Measurements from ENCODE around the gene PDE5A. TPM values are rescaled to one million over a fixed set of nuclear protein-coding genes. Genes with fewer than 3 reads are reported as not detected.

Gene PDE5A
- total RNA-seq, 2 donors from 2014 or later = 6.7 to 43.2 TPM

- no peaks in the 10 kb centered on the region for H3K9me3 ChIP-seq (ENCODE audit: control insufficient read depth, low read length, poor library complexity, severe bottlenecking)
- H3K27ac Mint-ChIP-seq = no peak overlapping the region
- H3K27me3 Mint-ChIP-seq = no peaks in the 10 kb centered on the region
- ATAC-seq (no peak), DNase-seq (no peak)
- H3K4me1 Mint-ChIP-seq = no peaks in the 10 kb centered on the region
- H3K36me3 Mint-ChIP-seq (ENCODE audit: low read depth) = no peaks in the 10 kb centered on the region
- H3K4me3 Mint-ChIP-seq = no peak overlapping the region
These were observed 110.2 kb downstream of the PDE5A start for GRCh38 chr4:119518230-119518892.

- H3K4me1 Mint-ChIP-seq = no peaks in the 10 kb centered on the region
- ATAC-seq = no peak
- H3K4me3 Mint-ChIP-seq = no peak overlapping the region
- H3K27ac Mint-ChIP-seq = no peak overlapping the region
- H3K36me3 Mint-ChIP-seq (ENCODE audit: low read depth) = peaks cover 1% of the 10 kb centered on the region
- H3K9me3 ChIP-seq (ENCODE audit: control insufficient read depth, low read length, poor library complexity, severe bottlenecking) = no peaks in the 10 kb centered on the region
- no peaks in the 10 kb centered on the region for H3K27me3 Mint-ChIP-seq
- no peak for DNase-seq
These were observed 111.0 kb downstream of the PDE5A start for GRCh38 chr4:119517361-119518229.

- ATAC-seq (no peak), DNase-seq (no peak)
- no peak overlapping the region for H3K27ac Mint-ChIP-seq
- no peaks in the 10 kb centered on the region for H3K27me3 Mint-ChIP-seq
- peaks cover 2% of the 10 kb centered on the region for H3K4me1 Mint-ChIP-seq
- H3K36me3 Mint-ChIP-seq (ENCODE audit: low read depth) = peaks cover 6% of the 10 kb centered on the region
- H3K4me3 Mint-ChIP-seq = no peak overlapping the region
- H3K9me3 ChIP-seq (ENCODE audit: control insufficient read depth, low read length, poor library complexity, severe bottlenecking) = no peaks in the 10 kb centered on the region
These were observed 116.2 kb downstream of the PDE5A start for GRCh38 chr4:119512398-119512797.

GRCh38 chr4:119510395-119511149, 118.0 kb downstream of the PDE5A start:
- H3K9me3 ChIP-seq (ENCODE audit: control insufficient read depth, low read length, poor library complexity, severe bottlenecking) = no peaks in the 10 kb centered on the region
- ATAC-seq (no peak), DNase-seq (no peak)
- no peak overlapping the region for H3K27ac Mint-ChIP-seq
- no peak overlapping the region for H3K4me3 Mint-ChIP-seq
- no peaks in the 10 kb centered on the region for H3K27me3 Mint-ChIP-seq
- H3K4me1 Mint-ChIP-seq = peaks cover 2% of the 10 kb centered on the region
- H3K36me3 Mint-ChIP-seq (ENCODE audit: low read depth) = peaks cover 6% of the 10 kb centered on the region

GRCh38 chr4:119508281-119508680, 120.3 kb downstream of the PDE5A start:
- Mint-ChIP-seq H3K36me3 (ENCODE audit: low read depth) (peaks cover 8% of the 10 kb centered on the region), H3K27ac (no peak overlapping the region), H3K27me3 (no peaks in the 10 kb centered on the region), H3K4me3 (no peak overlapping the region), H3K4me1 (peaks cover 4% of the 10 kb centered on the region)
- no peak for DNase-seq
- no peak for ATAC-seq
- H3K9me3 ChIP-seq (ENCODE audit: control insufficient read depth, low read length, poor library complexity, severe bottlenecking) = no peaks in the 10 kb centered on the region

- H3K27ac Mint-ChIP-seq = peak overlapping the region; percentile 24
- peaks cover 5% of the 10 kb centered on the region for H3K4me1 Mint-ChIP-seq
- DNase-seq (no peak), ATAC-seq (no peak)
- H3K36me3 Mint-ChIP-seq (ENCODE audit: low read depth) = peaks cover 2% of the 10 kb centered on the region
- no peaks in the 10 kb centered on the region for H3K9me3 ChIP-seq (ENCODE audit: control insufficient read depth, low read length, poor library complexity, severe bottlenecking)
- H3K4me3 Mint-ChIP-seq = no peak overlapping the region
- no peaks in the 10 kb centered on the region for H3K27me3 Mint-ChIP-seq
These were observed 121.8 kb downstream of the PDE5A start for GRCh38 chr4:119506806-119507205.

- Mint-ChIP-seq H3K27me3 (no peaks in the 10 kb centered on the region), H3K27ac (no peak overlapping the region), H3K36me3 (ENCODE audit: low read depth) (peaks cover 2% of the 10 kb centered on the region), H3K4me1 (peaks cover 4% of the 10 kb centered on the region), H3K4me3 (no peak overlapping the region)
- DNase-seq = no peak
- H3K9me3 ChIP-seq (ENCODE audit: control insufficient read depth, low read length, poor library complexity, severe bottlenecking) = no peaks in the 10 kb centered on the region
- no peak for ATAC-seq
These were observed 124.0 kb downstream of the PDE5A start for GRCh38 chr4:119504616-119505015.

GRCh38 chr4:119501740-119502139, 126.9 kb downstream of the PDE5A start:
- Mint-ChIP-seq H3K36me3 (ENCODE audit: low read depth) (peaks cover 2% of the 10 kb centered on the region), H3K4me1 (peaks cover 4% of the 10 kb centered on the region), H3K27ac (no peak overlapping the region), H3K27me3 (no peaks in the 10 kb centered on the region), H3K4me3 (no peak overlapping the region)
- no peaks in the 10 kb centered on the region for H3K9me3 ChIP-seq (ENCODE audit: control insufficient read depth, low read length, poor library complexity, severe bottlenecking)
- no peak for DNase-seq
- no peak for ATAC-seq

- no peaks in the 10 kb centered on the region for H3K36me3 Mint-ChIP-seq (ENCODE audit: low read depth)
- H3K4me1 Mint-ChIP-seq = peaks cover 2% of the 10 kb centered on the region
- no peak for ATAC-seq
- no peak overlapping the region for H3K27ac Mint-ChIP-seq
- H3K27me3 Mint-ChIP-seq = no peaks in the 10 kb centered on the region
- no peaks in the 10 kb centered on the region for H3K9me3 ChIP-seq (ENCODE audit: control insufficient read depth, low read length, poor library complexity, severe bottlenecking)
- no peak overlapping the region for H3K4me3 Mint-ChIP-seq
- no peak for DNase-seq
These were observed 130.1 kb downstream of the PDE5A start for GRCh38 chr4:119498527-119498926.

GRCh38 chr4:119493886-119494285, 134.7 kb downstream of the PDE5A start:
- H3K27me3 Mint-ChIP-seq = no peaks in the 10 kb centered on the region
- H3K27ac Mint-ChIP-seq = peak overlapping the region; percentile 9
- no peak for ATAC-seq
- no peak overlapping the region for H3K4me3 Mint-ChIP-seq
- H3K9me3 ChIP-seq (ENCODE audit: control insufficient read depth, low read length, poor library complexity, severe bottlenecking) = no peaks in the 10 kb centered on the region
- H3K36me3 Mint-ChIP-seq (ENCODE audit: low read depth) = peaks cover 2% of the 10 kb centered on the region
- no peak for DNase-seq
- peaks cover 3% of the 10 kb centered on the region for H3K4me1 Mint-ChIP-seq

- Mint-ChIP-seq H3K27me3 (no peaks in the 10 kb centered on the region), H3K4me1 (peaks cover 3% of the 10 kb centered on the region), H3K27ac (peak overlapping the region; percentile 9), H3K4me3 (no peak overlapping the region), H3K36me3 (ENCODE audit: low read depth) (peaks cover 2% of the 10 kb centered on the region)
- no peak for DNase-seq
- H3K9me3 ChIP-seq (ENCODE audit: control insufficient read depth, low read length, poor library complexity, severe bottlenecking) = no peaks in the 10 kb centered on the region
- no peak for ATAC-seq
These were observed 135.2 kb downstream of the PDE5A start for GRCh38 chr4:119493419-119493818.

- Mint-ChIP-seq H3K27me3 (no peaks in the 10 kb centered on the region), H3K4me1 (peaks cover 3% of the 10 kb centered on the region), H3K27ac (no peak overlapping the region), H3K36me3 (ENCODE audit: low read depth) (peaks cover 2% of the 10 kb centered on the region), H3K4me3 (no peak overlapping the region)
- H3K9me3 ChIP-seq (ENCODE audit: control insufficient read depth, low read length, poor library complexity, severe bottlenecking) = no peaks in the 10 kb centered on the region
- DNase-seq (no peak), ATAC-seq (no peak)
These were observed 138.3 kb downstream of the PDE5A start for GRCh38 chr4:119490335-119490734.

- Mint-ChIP-seq H3K4me1 (peaks cover 3% of the 10 kb centered on the region), H3K36me3 (ENCODE audit: low read depth) (peaks cover 2% of the 10 kb centered on the region), H3K4me3 (no peak overlapping the region), H3K27me3 (no peaks in the 10 kb centered on the region), H3K27ac (no peak overlapping the region)
- no peaks in the 10 kb centered on the region for H3K9me3 ChIP-seq (ENCODE audit: control insufficient read depth, low read length, poor library complexity, severe bottlenecking)
- ATAC-seq (no peak), DNase-seq (no peak)
These were observed 139.3 kb downstream of the PDE5A start for GRCh38 chr4:119489305-119489704.
